Measurements from ENCODE around the gene CHRDL2. TPM values are rescaled to one million over a fixed set of nuclear protein-coding genes. Genes with fewer than 3 reads are reported as not detected.

Gene CHRDL2
- total RNA-seq, 2 donors from 2014 or later = 0.09 to 9.1 TPM

- DNase-seq (ENCODE audit: low spot score) = no peak
- no peaks in the 10 kb centered on the region for H3K9me3 ChIP-seq
- H3K27me3 ChIP-seq (replicated peaks; ENCODE audit: insufficient read depth) = no peaks in the 10 kb centered on the region
- peaks cover 10% of the 10 kb centered on the region for H3K4me1 ChIP-seq (replicated peaks)
- no peaks in the 10 kb centered on the region for H3K36me3 ChIP-seq
- H3K4me3 ChIP-seq = no peak overlapping the region
- no peak overlapping the region for H3K27ac ChIP-seq
- TF ChIP-seq POLR2A (IDR thresholded peaks at IDR 0.05) (no peak), POLR2AphosphoS5 (IDR thresholded peaks at IDR 0.05) (no peak), CTCF (IDR thresholded peaks at IDR 0.05) (no peak)
- intact Hi-C loops (cut with DNase I) = no loop called here
These were observed 45.9 kb downstream of the CHRDL2 start for GRCh38 chr11:74685338-74685737.

GRCh38 chr11:74684661-74685060 is 46.6 kb downstream of the CHRDL2 start:
- Histone ChIP-seq H3K27me3 (replicated peaks; ENCODE audit: insufficient read depth) (no peaks in the 10 kb centered on the region), H3K36me3 (no peaks in the 10 kb centered on the region), H3K9me3 (no peaks in the 10 kb centered on the region), H3K4me3 (no peak overlapping the region), H3K4me1 (replicated peaks) (peaks cover 10% of the 10 kb centered on the region), H3K27ac (no peak overlapping the region)
- DNase-seq (ENCODE audit: low spot score) = no peak
- 78% methylated on average over 1 of the region's 1 CpG for whole genome bisulfite sequencing
- TF ChIP-seq CTCF (IDR thresholded peaks at IDR 0.05) (no peak), POLR2AphosphoS5 (IDR thresholded peaks at IDR 0.05) (no peak), POLR2A (IDR thresholded peaks at IDR 0.05) (no peak)
- intact Hi-C loops (cut with DNase I) = loop anchor here (5.0 kb wide), 2 partner anchors 37 to 72 kb away; no protein-coding TSS in a partner anchor

GRCh38 chr11:74683941-74684481 is 47.2 kb downstream of the CHRDL2 start:
- TF ChIP-seq POLR2A (IDR thresholded peaks at IDR 0.05) = no peak
- TF ChIP-seq CTCF (IDR thresholded peaks at IDR 0.05) = no peak
- no peak for TF ChIP-seq POLR2AphosphoS5 (IDR thresholded peaks at IDR 0.05)
- intact Hi-C loops (cut with DNase I) = loop anchor here (5.0 kb wide), 2 partner anchors 37 to 72 kb away; no protein-coding TSS in a partner anchor
- WGBS = 74% methylated on average over 12 of the region's 12 CpGs
- Histone ChIP-seq H3K4me3 (no peak overlapping the region), H3K27me3 (replicated peaks; ENCODE audit: insufficient read depth) (no peaks in the 10 kb centered on the region), H3K9me3 (no peaks in the 10 kb centered on the region), H3K36me3 (no peaks in the 10 kb centered on the region), H3K27ac (no peak overlapping the region), H3K4me1 (replicated peaks) (peaks cover 10% of the 10 kb centered on the region)
- DNase-seq (ENCODE audit: low spot score) = no peak

GRCh38 chr11:74683279-74683871 is 47.9 kb downstream of the CHRDL2 start:
- H3K4me3 ChIP-seq = peak overlapping the region; percentile 27 to 38
- intact Hi-C loops (cut with DNase I) = loop anchor here (5.0 kb wide), 2 partner anchors 36 to 71 kb away; no protein-coding TSS in a partner anchor
- peak overlapping the region; percentile 18 to 76 for H3K27ac ChIP-seq
- peaks cover 10% of the 10 kb centered on the region for H3K4me1 ChIP-seq (replicated peaks)
- H3K36me3 ChIP-seq = no peaks in the 10 kb centered on the region
- H3K9me3 ChIP-seq = no peaks in the 10 kb centered on the region
- WGBS = 7% methylated on average over 58 of the region's 59 CpGs
- peak; percentile 36 for DNase-seq (ENCODE audit: low spot score)
- TF ChIP-seq POLR2A (IDR thresholded peaks at IDR 0.05) (no peak), CTCF (IDR thresholded peaks at IDR 0.05) (peak in 3 of 4 experiments; percentile 28 to 48 (median 32)), POLR2AphosphoS5 (IDR thresholded peaks at IDR 0.05) (no peak)
- no peaks in the 10 kb centered on the region for H3K27me3 ChIP-seq (replicated peaks; ENCODE audit: insufficient read depth)
